NCI-H2227 (cell line): ENCODE results near the gene LIMA1.
A peak's percentile ranks its signal among the peaks of the same experiment; 100 is the strongest.
"Not testable (repeated sequence)": the region's sequence is repeated elsewhere in the genome, so short reads cannot be mapped to it uniquely, and the experiment has no call there.

ENCODE experiments used
- DNase-seq: peaks from one replicate; lab custom pipeline; 2025; ENCODE audit not compliant: unreplicated experiment; lab: John Stamatoyannopoulos, UW

The LIMA1 gene

DNA sequence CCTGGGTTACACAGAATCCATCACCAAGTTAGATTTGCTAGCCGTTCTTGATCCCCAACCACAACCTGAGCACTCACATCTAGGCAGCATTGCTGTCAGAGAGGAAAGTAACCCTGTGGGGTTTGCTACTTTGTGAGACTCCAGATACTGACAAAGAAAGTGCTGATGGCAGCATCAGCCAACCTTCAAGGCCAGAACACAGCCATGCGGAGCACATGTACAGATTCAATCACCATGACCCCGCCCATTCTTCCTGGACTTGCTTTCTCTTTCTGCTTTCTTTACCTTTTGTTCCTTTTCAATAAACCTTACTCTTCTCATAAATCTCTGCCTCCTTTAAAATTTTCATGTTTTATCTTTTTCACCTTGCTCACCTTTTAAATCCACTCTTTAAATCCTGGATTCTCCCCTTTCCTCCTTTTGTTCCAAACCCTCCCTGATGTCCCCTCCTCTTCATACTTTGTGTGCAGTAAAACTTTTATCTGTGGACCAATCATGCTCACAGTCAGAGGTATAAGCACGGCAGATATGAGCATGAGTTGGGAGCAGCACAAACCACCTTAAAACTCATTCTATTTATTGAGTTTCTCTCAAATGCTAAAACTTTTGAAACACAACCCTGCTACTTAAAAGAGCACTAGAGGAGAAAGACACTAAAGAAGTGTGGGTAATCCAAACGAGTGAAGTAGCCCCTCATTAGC is 94.3 kb downstream of the LIMA1 start:
- no peak for DNase-seq

DNA sequence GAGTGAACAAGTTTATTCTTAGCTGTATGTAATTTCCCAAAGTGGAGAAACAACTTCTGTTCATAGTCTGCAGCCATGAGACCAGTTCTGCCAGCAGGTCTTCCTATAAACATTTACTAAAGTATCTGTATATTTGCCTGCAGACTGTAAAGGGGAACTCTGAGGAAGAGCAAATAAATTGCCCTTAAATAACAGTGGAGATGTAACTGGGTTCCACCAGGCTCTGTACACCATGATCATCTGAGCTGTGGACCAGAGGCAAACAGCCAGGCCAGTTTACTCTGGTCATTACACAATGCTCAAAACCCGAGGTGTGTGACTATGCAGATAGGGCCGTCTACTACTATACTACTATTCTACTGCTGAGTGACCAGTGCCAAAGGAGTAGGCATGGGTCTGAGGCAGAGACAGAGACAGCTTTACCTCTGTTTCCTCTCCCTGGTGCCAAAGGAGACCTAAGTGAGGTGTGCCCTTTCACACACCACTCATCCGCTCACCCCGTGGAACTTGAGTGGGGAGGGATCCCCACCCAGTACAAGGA is 95.0 kb downstream of the LIMA1 start:
- DNase-seq, result no peak

DNA sequence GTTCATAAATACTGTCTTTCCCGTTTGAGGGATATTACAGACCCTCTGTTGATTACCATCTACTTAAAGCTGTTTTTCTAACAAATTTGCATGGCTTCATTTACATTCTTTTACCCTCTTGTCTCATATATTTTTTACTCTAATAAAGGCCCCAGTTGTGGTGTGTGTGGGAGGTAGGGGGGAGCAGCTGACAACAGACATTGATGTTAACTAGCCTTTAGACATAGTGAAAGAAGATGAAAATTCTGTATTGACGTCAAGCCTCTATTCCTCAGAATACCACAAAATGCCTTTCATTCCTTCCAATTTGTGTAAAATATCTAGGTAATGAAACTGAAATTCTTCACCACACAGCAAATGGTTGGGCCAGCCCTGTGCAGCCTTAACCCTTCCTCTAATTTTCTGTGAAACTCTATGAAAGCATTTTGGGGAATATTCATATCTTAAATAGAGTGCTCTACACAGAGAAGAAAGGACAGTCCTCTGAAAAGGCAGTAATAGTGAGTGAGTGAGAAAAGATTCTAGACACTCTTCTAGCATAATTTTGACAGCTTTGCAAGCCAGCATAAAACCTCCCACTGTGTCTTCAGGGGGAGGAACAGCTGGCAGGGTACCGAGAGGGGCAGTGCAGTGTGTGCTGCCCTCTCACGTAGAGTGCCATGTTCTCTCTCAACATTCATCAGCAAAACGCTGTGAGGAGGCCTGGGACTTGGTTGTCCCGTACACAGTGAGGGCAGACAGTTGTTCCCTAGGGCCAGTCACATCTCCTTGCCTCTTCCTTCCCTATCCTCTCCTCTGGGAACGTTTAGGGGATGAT is 96.0 kb downstream of the LIMA1 start:
- no peak for DNase-seq

DNA sequence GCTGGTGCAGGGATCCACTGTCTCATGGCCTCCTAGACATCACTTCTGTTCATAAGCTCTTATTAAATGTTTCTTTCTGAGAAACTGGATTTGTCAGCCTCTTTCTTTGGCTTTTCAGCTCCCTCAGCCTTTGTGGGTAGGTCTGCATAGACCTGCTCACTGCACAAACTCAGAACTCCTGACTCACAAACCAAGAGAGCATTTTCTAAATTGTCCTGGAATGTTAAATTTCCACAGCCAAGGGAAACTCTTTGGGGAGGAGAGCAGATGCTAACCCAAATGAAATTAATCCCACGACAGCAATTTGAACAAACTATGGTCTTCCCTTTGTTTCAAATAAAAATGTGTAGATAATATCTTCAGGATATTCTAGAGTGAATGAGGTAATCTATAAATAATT is 96.6 kb downstream of the LIMA1 start:
- DNase-seq, result no peak

DNA sequence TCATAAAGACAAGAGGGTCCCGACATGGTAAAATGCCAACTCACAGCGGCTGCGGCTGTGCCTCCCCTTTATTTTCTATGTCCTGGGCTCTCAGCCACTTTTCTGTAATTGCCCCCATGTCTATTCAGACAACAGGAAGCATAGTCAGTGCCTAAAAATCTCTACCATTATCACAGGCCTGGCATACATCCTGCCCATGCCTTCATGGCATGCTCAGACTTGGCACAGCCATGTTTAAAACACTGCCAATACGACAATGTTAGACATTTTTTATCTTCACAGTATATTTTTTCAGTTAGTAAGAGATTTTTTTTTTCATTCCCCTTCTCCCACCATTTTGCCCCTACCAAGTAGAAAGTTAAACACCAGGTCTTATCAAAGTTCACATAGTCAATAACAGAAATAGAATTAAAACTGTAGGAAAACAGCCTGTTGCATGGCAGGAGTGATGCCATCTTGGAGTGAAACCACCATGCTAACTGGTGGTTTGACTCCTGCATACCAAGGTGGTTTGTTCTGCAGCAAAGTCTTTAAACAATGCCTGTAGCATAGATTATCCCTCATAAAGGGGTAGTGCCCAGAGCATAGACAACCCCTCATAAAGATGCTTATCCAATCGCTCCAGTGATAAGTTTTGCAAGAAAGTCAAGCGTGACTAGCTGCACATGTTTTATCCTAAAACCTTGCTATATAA is 97.2 kb downstream of the LIMA1 start:
- DNase-seq, result no peak

DNA sequence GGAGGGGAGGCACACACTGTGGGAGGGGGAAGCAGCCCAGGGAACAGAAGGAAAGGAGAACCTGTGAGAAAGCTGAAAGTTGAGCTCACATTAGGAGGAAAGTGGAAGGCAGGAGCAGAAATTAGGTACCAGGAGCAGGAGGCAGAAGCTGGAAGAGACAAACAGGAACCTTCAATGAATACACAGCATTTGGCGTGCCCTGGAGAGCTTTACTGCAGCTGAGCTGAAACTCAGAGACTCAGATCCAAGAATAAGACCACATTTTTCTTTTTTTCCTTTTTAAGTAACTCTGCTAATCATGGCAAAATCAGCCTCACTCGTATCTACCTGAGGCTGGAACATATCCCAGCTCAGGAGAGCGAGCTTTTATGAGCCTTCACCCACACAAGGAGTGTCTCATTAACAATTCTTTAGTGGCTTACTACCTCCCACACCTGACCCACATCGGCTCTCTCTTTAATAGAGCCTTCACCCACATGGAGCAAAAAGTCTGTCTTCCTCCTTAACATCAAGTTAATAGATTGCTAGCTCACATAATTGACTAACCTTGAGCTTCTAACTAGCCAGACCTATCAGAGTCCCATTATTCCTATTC is 97.9 kb downstream of the LIMA1 start:
- DNase-seq, result no peak

DNA sequence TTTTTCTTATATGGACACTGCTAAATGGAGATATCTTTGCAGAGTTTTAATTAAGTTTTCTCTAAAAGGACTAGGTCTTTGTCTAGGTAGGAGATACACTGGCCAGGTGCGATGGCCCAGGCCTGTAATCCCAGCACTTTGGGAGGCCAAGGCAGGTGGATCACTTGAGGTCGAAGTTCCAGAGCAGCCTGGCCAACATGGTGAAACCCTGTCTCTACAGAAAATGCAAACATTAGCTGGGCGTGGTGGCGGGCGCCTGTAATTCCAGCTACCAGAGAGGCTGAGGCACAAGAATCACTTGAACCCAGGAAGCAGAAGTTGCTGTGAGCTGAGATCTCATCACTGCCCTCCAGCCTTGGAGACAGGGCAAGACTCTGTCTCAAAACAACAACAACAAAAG is 99.1 kb downstream of the LIMA1 start:
- DNase-seq, result no peak

DNA sequence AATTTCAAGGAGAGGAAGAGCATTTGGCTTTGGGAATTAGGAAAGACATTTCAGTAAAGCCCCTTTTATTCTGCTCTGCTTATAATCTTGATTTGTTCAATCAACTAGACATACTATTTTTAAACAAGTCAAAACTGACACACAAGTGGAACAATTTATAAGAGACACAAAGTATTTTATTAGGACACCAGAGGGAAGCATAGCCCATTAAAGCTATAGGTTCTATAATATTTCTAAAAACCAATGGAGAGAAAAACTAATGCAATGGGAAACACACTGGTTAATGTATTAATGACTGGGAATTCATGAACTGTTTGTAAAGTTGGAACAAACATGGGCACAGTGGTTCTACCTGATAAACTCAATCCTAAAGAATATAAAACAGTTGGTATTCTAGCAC is 100.9 kb downstream of the LIMA1 start:
- no peak for DNase-seq

DNA sequence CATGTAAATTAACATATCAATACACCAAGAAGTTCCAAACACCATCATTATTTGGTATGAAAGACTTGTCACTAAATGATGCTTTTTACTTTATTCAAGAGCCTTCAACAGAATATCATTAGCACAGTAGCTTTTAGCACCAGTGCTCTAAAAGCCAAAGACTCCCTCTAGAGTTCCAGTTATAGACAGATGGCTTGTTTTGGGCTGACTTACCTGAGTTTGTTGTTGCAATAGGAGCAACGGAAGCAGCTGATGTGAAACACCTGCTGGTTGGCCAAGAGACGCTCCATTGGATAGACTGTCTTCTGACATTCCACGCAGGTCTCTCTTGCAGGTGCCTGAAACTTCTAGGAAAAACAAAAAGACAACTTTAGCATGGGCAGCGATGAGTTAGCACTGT is 101.6 kb downstream of the LIMA1 start:
- DNase-seq, result no peak

DNA sequence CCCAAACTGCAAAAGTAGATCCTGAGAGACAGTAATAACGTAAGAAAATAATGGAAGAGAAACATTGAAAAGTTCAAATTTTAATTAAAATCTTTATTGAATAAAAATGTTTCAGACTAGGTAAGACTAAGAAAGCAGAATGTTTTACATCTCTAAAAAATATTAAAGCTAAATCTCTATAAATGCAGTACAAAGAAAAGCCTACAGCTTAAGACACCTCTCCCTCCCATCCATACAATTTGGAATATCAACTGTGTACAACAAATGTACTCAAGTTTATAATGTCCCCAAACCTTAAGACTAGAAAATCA is 107.6 kb downstream of the LIMA1 start:
- no peak for DNase-seq

DNA sequence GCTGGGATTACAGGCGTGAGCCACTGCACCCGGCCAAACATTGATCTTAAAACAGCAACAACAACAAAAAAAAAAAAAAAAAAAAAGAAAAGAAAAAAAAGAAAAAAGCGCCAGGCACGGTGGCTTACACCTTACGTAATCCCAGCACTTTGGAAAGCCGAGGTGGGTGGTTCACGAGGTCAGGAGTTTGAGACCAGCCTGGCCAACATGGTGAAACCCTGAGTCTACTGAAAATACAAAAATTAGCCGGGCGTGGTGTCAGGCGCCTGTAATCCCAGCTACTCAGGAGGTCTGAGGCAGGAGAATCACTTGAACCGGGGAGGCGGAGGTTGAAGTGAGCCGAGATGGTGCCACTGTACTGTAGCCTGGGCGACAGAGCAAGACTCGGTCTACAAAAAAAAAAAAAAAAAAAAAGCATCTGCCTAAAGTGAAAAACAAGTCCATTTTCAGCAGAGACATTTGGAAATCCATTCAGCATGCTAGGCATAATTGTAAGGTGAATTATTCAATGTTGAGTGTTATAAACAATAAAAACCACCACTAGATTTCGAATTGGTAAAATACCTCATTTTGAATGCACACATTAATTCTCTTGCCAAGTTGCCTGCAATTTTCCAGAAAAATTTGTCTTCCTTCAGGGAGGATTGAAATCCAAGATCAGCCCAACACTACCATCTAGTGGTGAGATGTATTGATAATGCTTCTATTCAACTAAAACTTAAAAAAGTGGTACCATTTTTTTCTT is 108.2 kb downstream of the LIMA1 start:
- DNase-seq, result peak; percentile 77

DNA sequence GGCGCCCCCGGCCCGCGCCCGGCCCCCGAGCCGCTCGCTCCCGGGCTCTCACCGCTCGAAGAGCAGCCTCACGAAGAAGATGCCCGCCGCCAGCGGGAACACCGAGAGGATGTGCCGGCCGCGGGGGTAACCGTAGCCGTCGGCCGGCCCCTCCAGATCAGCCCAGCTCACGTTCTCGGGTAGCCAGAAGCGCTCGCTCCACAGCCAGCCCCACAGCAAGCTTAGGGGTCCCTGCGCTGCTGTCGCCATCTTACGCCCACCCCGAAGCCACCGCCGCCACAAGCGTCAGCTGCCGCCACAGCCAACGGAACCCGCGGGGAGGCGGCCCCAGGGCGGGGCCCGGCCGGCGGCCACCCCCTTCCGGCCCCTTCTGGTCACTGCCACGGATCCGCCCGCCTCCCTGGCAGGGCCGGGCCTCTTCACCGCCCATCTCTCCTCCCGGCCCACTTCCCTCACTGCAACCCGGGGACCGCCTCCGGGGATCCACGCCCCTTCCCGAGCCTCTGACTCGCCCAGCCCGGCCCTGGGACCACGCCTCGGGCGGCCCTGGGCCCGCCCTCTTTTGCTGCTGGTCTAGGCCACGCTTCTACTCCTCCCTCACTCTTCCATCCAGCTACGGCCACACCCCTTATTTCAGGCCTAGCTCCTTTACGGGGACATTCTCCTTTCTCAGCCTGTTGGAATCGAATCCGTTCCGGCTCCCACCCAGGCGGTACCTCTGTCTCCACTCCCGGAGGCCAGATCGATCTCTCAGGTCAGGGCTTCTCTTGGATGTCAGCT is 116.1 kb downstream of the LIMA1 start, which contains the start of gene CERS5:
Gene CERS5 (minus strand): TSS at position 321 of the 780 bp plus-strand sequence. CDS start 72 bp downstream, at position 249.
- peak; percentile 97 for DNase-seq

DNA sequence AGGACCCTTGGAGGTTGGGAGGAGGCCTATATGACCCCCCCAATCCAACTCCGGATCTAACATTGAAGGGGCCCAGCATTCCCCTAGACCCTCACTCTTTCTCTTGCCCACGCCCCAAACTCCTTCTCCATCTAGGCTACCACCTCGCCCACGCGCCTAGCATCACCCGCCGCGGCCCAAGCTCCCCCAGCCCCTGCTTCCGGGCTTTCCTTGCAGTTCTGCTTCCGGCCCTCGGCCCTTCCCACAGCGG is 116.6 kb downstream of the LIMA1 start:
- no peak for DNase-seq

DNA sequence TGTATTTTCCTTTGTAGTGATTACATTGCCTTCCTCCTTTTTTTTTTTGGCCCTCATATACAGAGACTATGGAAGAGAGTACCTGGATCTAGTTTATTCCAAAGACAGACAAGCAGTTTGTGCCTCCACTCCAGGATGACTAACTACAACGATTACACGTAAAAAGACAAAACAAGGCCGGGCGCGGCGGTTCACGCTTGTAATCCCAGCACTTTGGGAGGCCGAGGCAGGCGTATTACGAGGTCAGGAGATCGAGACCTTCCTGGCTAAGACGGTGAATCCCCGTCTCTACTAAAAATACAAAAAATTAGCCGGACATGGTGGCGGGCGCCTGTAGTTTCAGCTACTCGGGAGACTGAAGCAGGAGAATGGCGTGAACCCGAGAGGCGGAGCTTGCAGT is 118.4 kb downstream of the LIMA1 start:
- DNase-seq, result no peak

DNA sequence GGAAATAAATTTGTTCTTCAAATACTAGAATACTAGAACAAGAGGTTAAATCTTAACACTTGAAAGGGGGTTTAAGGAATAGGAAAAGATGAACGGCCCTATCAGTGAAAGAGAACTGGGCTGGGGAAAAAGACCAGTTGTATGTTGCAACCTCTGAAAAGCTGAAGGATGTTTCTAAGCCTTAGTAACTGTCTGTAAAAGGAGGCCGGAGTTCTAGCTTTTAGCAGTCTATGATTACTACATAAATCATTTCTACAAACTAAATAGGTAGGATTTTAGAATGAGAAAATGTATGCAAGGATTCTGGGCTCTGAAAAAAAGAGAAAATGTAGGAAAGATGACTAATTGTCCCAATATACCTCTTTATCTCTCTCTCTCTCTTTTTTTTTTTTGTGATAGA is 121.1 kb downstream of the LIMA1 start:
- DNase-seq, result no peak

DNA sequence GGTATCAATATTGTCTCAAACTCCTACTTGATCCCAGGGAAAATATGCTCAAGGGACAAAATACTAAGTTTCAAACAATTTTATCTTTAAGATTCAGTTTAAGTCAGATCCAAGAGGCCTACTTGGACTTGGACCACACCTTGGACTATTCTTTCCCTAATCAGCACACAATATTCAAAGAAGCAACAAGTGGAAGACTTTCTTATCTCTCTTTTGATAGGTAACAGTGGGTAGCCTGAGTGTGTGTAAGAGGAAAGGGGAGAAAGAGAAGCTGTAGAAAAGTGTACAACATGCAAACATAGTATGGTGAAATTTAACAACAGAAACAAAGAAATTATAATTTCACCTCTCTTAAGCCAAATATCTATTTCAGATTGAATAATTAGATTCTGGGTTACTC is 122.7 kb downstream of the LIMA1 start:
- no peak for DNase-seq

DNA sequence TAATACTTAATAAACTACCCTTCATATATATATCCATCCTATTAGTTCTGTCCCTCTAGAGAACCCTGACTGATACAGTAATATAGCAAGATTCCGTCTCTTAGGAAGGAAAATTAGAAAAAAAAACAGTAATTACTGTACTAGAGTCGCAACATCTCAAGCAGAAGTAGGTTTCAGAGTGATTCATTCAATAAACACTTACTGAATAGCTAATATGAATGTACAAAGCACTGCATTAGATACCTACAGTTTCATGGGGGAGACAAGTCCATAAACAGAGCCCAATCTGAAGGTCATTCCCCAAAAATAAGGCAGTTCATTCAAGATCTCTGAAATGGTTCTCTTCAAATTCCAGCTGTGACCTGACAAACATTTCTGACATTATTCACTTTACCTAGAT is 126.1 kb downstream of the LIMA1 start:
- DNase-seq, result no peak

DNA sequence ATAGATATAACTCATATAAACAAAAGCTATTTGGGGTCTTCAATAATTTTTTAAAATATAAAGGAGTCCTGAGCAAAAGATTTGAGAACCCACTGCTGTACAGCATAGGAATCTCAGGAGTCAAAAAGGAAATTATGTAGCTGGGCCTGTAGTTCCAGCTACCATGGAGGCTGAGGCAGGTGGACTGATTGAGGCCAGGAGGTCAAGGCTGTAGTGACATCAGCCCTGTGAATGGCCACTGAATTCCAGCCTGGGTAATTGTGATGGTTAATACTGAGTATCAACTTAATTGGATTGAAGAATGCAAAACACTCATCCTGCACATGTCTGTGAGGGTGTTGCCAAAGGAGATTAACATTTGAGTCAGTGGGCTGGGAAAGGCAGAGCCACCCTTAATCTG is 126.7 kb downstream of the LIMA1 start:
- no peak for DNase-seq

DNA sequence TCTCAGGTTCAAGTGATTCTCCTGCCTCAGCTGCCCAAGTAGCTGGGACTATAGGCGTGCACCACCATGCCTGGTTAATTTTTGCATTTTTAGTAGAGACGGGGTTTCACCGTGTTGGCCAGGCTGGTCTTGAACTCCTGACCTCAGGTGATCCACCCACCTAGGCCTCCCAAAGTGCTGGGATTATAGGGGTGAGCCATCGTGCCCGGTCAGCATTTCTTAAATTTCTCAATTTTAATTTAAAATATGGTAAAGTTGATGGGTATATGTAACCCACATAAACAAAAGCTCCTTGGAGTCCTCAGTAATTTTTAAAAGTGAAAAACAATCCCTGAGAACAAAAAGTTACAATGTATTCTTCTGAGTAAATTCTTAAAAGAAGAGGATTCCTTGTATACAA is 128.4 kb downstream of the LIMA1 start:
- not testable (repeated sequence) for DNase-seq

DNA sequence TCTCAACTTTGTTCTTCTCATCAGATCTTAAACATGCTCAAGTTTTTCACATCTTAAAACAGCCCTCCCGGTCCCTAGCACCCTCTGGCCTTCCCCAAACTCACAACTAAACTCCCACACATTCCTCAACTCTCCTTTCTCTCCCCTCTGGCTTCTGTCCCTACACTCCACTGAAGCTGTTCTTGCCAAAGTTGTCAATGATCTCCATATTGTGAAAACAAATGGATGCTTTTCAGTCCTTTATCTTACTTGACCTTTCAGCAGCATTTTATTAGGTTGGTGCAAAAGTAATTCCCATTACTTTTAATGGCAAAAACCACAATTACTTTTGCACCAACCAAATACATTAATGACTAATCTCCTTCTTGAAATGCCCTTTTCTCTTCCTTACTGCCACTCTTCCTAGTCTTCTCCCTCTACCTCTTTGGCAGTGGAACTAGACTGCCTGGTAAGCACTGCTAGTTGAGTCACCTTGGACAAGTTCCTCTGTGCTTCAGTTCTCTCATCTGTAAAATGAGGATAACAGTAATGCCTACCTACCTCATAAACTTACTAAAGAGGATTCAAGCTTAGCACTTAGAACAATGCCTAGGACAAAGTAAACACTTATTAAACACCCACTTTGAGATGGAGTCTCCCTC is 132.2 kb downstream of the LIMA1 start:
- DNase-seq, result no peak
